HG02610 (cell line): ENCODE data around the gene PRAMEF33.
"Not testable (repeated sequence)": the region's sequence is repeated elsewhere in the genome, so short reads cannot be mapped to it uniquely, and the experiment has no call there.

ENCODE experiments used
- ATAC-seq: cut with Tn5 transposase; IDR thresholded peaks from one replicate; pipeline ENCODE4 v1.9.1; 2021; ENCODE audit warnings: mild to moderate bottlenecking, moderate library complexity; ENCODE audit not compliant: unreplicated experiment

Gene PRAMEF33

DNA sequence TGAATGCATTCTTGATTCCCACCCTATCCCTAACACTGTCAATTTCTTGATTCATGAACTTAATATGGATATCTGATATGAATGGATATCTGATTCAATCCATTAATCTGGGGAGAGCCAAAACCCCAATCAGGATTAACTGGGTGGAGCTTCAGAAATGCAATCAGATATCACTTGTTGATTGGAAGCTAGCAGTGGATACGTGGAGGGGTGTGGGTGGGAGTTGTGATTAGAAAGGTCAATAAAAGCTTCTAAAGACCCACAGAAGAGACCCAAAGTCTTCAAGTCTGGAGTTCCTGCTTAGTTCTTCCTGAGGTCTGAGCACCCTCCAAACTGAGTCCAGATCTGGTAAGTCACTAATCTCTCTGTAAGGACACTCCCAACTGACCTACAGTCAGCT lies at the start of gene PRAMEF33:
PRAMEF33 (plus strand) TSS at position 301 of the 400 bp plus-strand sequence. CDS start 2,416 bp downstream, outside the sequence.
- ATAC-seq: not testable (repeated sequence)

DNA sequence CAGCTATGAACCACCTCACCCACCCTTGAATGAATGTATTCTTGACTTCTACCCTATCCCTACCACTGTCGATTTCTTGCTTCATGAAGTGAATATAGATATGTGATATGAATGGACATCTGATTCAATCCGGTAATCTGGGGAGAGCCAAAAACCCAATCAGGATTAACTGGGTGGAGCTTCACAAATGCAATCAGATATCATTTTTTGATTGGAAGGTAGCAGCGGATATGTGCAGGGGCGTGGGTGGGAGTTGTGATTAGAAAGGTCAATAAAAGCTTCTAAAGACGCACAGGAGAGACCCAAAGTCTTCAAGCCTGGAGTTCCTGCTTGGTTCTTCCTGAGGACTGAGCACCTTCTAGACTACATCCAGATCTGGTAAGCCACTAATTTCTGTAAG lies 49.4 kb upstream of the PRAMEF33 start, which contains the start of gene PRAMEF5:
PRAMEF5 (plus strand) TSS at position 301 of the 400 bp plus-strand sequence. CDS start 5,071 bp downstream, outside the sequence.
- ATAC-seq: not testable (repeated sequence)

DNA sequence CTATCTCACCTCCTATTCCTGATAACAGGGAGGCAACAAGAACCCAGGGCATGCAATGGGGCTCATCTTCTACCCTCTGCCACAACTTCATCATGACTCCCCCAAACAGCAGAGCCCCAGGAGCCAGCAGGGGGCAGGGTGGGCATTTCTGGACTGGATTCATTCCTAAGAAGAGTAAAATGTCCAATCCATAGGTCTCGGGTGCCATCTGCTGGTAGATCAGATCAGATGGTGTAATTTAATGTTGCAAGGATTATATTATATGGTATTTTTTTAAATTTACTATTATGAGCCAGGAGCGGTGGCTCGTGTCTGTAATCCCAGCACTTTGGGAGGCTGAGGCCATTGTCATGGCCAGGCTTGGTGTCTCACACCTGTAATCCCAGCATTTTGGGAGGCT lies 38.2 kb upstream of the PRAMEF33 start:
- ATAC-seq: not testable (repeated sequence)

GRCh38 chr1:13277016-13277415 lies 26.3 kb upstream of the PRAMEF33 start:
- ATAC-seq: not testable (repeated sequence)

DNA sequence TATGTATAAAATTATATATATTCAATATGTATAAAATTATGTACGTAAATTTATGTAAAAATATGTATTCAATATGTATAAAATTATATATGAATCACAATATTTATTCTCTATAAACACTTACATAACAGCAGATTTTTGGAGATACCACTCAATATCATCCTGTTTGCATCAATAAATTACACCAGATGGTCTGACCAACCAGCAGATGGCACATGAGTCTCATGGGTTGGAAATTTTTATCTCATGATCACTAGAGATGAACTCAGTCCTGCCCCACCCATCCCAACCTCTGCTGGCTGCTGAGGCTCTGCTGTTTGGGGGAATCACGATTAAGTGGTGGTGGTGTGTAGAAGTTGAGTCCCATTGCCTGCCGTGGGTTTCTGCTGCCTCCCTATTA lies 23.7 kb upstream of the PRAMEF33 start:
- not testable (repeated sequence) for ATAC-seq

DNA sequence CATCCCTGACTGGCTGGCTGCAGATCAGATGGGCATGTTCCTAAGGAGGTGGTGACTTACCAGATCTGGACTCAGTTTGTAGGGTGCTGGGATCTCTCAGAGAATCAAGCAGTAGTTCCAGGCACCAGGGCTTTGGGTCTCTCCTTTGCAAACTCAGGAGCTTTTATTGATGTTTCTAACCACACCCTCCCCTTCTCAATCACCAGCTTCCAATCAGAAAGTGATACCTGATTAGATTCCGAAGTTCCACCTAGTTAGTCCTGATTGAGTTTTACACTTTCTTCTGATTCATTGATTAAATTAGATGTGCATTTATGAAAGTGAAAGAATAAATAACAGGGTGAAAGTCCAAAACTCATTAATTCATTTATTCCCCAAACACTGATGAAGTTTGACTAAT lies 18.3 kb upstream of the PRAMEF33 start, which contains the start of gene PRAMEF8:
PRAMEF8 (minus strand) TSS at position 101 of the 400 bp plus-strand sequence. CDS start 1,046 bp downstream, outside the sequence.
- not testable (repeated sequence) for ATAC-seq

- ATAC-seq: not testable (repeated sequence)
Measured at GRCh38 chr1:13289030-13289429, 14.3 kb upstream of the PRAMEF33 start.

DNA sequence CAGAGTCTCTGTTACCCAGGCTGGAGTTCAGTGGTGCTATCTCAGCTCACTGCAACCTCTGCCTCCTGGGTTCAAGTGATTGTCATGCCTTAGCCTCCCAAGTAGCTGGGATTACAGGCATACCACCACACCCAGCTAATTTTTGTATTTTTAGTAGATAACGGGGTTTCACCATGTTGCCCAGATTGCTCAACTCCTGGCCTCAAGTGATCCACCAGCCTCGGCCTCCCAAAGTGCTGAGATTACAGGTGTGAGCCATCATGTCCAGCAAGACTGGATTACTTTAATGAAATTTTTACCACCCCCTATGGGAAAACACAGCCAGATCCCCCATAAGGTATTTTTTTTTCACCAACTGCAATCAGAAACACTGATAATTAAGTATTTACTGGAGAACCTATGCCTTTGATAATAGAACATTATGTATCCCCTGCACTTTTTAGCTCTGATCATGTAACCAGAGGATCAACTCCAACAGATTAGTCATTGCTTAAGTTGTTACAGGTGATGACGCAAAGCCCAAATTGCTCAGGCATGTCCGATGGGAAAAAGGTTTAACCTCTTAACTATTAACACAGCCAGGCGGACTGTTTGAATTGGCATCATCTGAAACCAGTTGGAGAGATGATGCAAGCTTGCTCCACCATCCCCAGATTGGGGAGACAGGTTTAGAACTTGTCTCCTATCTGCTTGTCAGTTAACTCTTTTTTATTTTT lies 6.0 kb upstream of the PRAMEF33 start:
- not testable (repeated sequence) for ATAC-seq

- not testable (repeated sequence) for ATAC-seq
Measured at GRCh38 chr1:13298699-13299098, 4.6 kb upstream of the PRAMEF33 start.

DNA sequence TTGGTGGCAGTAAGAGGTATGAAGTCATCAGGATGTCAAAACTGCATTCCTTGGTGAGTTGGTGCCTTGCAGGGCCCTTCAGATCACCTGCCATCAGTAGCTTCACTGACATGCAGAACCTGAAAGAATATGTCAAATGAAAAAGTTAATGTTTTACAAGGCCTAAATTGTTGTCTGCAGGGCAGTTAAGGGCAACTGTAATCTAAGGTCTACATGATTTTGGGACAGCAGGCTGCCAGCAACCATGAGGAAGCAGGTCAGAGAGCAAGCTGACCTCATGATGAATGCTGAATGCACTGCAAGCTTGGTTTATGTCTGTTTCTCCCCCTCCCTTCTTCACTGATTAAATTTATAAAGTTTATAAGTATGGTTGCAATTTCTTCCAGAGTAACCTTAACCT lies 1.1 kb upstream of the PRAMEF33 start:
- ATAC-seq: not testable (repeated sequence)

- ATAC-seq: not testable (repeated sequence)
Measured at GRCh38 chr1:13315281-13315680, 11.9 kb downstream of the PRAMEF33 start, which contains the start of gene PRAMEF15. TSS of gene PRAMEF15 (plus strand) at chr1:13315581. CDS start at chr1:13318408, 2,827 bp downstream.

DNA sequence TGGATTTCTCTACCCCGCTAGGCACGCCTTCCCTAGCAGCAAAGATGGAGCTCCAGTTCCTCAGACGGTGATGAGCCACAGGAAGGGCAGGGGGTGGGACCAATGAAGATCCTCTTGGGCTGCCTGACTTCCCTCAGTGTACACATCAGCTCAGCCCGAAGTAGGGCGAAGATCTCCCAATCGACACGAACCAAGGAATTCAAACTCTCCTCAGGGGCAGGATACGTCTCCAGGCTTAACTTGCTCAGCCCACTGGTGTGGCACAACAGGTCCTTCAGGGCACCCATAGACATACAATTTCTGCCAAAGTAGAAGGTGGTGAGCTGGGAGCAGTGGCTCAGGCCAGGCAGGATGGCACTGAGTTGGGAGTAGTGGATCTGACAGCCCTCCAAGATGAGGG lies 39.2 kb downstream of the PRAMEF33 start:
- not testable (repeated sequence) for ATAC-seq

DNA sequence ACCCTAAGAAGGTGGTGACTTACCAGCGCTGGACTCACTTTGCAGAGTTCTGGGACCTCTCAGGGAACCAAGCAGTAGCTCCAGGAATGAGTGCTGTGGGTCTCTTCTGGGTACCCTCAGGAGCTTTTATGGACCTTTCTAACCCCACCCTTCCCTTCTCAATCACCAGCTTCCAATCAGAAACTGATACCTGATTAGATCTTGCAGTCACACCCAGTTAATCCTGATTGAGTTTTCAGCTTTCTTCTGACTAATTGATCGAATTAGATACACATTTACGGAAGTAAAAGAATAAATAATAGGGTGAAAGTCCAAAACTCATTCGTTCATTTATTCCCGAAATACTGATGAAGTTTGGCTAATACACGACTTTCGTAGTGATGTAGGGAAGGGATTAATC lies 43.7 kb downstream of the PRAMEF33 start, which contains the start of gene PRAMEF14:
PRAMEF14 (minus strand) TSS at position 101 of the 400 bp plus-strand sequence. CDS start 1,820 bp downstream, outside the sequence.
- ATAC-seq: not testable (repeated sequence)

GRCh38 chr1:13353476-13353875 lies 50.1 kb downstream of the PRAMEF33 start:
- ATAC-seq: not testable (repeated sequence)

DNA sequence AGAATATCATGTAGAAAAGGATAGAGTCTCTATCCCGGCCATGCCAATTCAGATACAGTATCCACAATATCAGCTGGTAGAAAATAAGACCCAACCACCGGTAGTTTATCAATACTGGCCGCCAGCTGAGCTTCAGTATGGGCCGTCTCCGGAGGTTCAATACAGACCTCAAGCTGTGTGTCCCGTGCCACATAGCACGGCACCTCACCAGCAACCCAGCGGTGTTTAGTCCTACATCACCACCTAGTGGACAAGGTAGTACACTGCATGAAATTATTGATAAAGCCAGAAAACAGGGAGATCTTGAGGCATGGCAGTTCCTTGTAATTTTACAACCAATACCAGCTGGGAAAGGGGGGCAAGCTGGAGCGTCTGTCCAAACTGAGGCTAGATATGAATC lies 51.1 kb downstream of the PRAMEF33 start:
- not testable (repeated sequence) for ATAC-seq

GRCh38 chr1:13356774-13357173 lies 53.4 kb downstream of the PRAMEF33 start:
- ATAC-seq: not testable (repeated sequence)
